Nephron progenitor cell (in vitro differentiated cells): Measurements from ENCODE around the gene BNIP5.

Experiments
- DNase-seq: peaks from one replicate; pipeline ENCODE4 v3.0.0; 2021
- H3K27ac Mint-ChIP-seq: 2 replicates; pipeline ENCODE4 v1.8.0; 2021; ENCODE audit warnings: mild to moderate bottlenecking, moderate library complexity, mixed read lengths
- H3K27me3 Mint-ChIP-seq: 2 replicates; pipeline ENCODE4 v1.8.0; 2021; ENCODE audit warnings: mild to moderate bottlenecking, low read depth, mixed read lengths; ENCODE audit not compliant: poor library complexity
- H3K36me3 Mint-ChIP-seq: 2 replicates; pipeline ENCODE4 v1.8.0; 2021; ENCODE audit warnings: low read depth, mixed read lengths
- H3K4me1 Mint-ChIP-seq: 2 replicates; pipeline ENCODE4 v1.8.0; 2021; ENCODE audit warnings: mixed read lengths
- H3K4me3 Mint-ChIP-seq: 2 replicates; pipeline ENCODE4 v1.8.0; 2021; ENCODE audit warnings: mild to moderate bottlenecking, moderate library complexity, mixed read lengths
- H3K9me3 Mint-ChIP-seq: 2 replicates; pipeline ENCODE4 v1.8.0; 2021; ENCODE audit warnings: mild to moderate bottlenecking, moderate library complexity, mixed read lengths
- TF ChIP-seq, protein P1 (sequence below): fragments of 200-600 bp; sonication (generic); IDR thresholded peaks from 2 replicates; pipeline ENCODE4 v1.5.0; 2021; ENCODE audit warnings: antibody characterized with exemption

Gene BNIP5

DNA sequence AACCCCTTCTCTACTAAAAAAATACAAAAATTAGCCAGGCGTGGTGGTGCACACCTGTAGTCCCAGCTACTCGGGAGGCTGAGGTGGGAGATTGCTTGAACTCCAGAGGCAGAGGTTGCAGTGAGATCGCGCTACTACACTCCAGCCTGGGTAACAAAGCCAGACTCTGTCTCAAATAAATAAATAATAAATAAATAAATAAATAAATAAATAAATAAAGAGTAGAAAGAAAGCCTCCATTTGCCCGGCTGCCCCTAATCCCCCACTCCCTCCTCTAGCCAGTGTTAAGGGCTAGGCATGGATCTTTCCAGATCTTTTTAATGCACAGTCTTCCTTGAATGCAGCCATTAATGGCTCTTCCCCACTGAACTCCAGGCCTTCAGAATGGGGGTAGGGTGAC lies 63.6 kb downstream of the BNIP5 start:
- TF ChIP-seq, protein P1, sequence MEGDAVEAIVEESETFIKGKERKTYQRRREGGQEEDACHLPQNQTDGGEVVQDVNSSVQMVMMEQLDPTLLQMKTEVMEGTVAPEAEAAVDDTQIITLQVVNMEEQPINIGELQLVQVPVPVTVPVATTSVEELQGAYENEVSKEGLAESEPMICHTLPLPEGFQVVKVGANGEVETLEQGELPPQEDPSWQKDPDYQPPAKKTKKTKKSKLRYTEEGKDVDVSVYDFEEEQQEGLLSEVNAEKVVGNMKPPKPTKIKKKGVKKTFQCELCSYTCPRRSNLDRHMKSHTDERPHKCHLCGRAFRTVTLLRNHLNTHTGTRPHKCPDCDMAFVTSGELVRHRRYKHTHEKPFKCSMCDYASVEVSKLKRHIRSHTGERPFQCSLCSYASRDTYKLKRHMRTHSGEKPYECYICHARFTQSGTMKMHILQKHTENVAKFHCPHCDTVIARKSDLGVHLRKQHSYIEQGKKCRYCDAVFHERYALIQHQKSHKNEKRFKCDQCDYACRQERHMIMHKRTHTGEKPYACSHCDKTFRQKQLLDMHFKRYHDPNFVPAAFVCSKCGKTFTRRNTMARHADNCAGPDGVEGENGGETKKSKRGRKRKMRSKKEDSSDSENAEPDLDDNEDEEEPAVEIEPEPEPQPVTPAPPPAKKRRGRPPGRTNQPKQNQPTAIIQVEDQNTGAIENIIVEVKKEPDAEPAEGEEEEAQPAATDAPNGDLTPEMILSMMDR: no peak
- Mint-ChIP-seq H3K27ac (no peak overlapping the region), H3K4me1 (peaks cover 11% of the 10 kb centered on the region), H3K36me3 (no peaks in the 10 kb centered on the region), H3K4me3 (no peak overlapping the region), H3K27me3 (peaks cover 38% of the 10 kb centered on the region), H3K9me3 (no peaks in the 10 kb centered on the region)
- no peak for DNase-seq

DNA sequence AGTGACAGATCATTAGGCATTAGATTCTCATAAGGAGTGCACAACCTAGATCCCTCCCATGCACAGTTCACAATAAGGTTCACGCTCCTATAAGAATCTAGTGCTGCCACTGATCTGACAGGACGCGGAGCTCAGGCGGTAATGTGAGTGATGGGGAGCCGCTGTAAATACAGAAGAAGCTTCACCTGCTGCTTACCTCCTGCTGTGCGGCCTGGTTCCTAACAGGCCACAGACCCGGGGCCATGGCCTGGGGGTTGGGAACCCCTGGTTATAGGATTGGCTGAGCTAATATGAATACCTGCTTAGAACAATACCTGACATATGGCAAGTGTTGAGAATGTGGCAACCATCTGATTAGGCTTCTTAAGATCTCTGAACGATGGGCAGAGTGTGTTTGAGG lies 64.5 kb downstream of the BNIP5 start:
- no peak overlapping the region for H3K27ac Mint-ChIP-seq
- no peaks in the 10 kb centered on the region for H3K36me3 Mint-ChIP-seq
- DNase-seq: no peak
- H3K9me3 Mint-ChIP-seq: no peaks in the 10 kb centered on the region
- peaks cover 11% of the 10 kb centered on the region for H3K4me1 Mint-ChIP-seq
- no peak overlapping the region for H3K4me3 Mint-ChIP-seq
- TF ChIP-seq, protein P1: no peak
- peaks cover 35% of the 10 kb centered on the region for H3K27me3 Mint-ChIP-seq

DNA sequence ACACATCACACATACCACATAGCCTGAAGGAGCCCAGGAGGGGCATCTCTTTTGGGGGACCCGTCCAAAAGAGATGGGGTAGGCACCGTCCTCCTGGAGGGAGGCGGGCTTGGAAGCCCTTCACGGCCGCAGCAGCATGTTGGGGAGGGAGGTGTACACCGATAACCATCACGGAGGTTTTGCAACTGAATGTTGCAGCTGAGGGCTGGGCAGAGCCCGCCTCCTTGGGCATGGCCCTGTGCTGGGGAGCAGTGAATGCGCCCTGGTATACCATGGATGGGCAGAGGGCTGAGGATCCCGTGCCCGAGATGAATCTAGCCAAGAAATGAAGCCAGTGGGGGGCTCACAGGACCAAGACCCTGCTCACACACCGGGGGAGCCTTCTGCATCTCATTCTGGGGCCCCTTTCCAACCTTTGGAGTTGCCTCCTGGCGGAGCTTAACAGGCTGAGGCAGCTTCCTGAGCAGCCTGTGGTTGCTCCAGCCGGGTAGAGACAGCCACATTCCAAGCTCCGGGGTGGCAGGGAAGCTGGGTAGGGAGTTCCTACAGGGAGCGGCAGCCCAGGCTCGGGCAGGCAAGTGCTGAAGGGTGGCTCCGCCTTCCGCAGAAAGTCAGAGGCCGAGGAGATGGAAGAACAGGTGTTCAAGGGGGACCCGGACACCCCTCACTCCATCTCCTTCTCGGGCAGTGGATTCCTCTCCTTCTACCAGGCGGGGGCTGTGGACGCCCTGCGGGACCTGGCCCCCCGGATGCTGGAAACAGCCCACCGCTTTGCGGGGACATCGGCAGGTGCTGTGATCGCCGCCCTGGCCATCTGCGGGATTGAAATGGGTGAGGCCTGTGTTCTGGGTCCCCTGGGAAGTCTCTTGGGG lies 66.6 kb downstream of the BNIP5 start, which contains the start of gene PNPLA1:
Gene PNPLA1, plus strand, starts transcription at position 227 of the 872 bp plus-strand sequence. Its CDS starts 400 bp downstream, at position 627.
- no peak for DNase-seq
- H3K27me3 Mint-ChIP-seq: peaks cover 24% of the 10 kb centered on the region
- no peak within 1 kb of the TSS for H3K4me3 Mint-ChIP-seq
- peaks cover 11% of the 10 kb centered on the region for H3K4me1 Mint-ChIP-seq
- H3K9me3 Mint-ChIP-seq: peaks cover 10% of the 10 kb centered on the region
- H3K36me3 Mint-ChIP-seq: no peaks in the 10 kb centered on the region
- TF ChIP-seq, protein P1: no peak
- H3K27ac Mint-ChIP-seq: peak within 1 kb of the TSS; percentile 39

DNA sequence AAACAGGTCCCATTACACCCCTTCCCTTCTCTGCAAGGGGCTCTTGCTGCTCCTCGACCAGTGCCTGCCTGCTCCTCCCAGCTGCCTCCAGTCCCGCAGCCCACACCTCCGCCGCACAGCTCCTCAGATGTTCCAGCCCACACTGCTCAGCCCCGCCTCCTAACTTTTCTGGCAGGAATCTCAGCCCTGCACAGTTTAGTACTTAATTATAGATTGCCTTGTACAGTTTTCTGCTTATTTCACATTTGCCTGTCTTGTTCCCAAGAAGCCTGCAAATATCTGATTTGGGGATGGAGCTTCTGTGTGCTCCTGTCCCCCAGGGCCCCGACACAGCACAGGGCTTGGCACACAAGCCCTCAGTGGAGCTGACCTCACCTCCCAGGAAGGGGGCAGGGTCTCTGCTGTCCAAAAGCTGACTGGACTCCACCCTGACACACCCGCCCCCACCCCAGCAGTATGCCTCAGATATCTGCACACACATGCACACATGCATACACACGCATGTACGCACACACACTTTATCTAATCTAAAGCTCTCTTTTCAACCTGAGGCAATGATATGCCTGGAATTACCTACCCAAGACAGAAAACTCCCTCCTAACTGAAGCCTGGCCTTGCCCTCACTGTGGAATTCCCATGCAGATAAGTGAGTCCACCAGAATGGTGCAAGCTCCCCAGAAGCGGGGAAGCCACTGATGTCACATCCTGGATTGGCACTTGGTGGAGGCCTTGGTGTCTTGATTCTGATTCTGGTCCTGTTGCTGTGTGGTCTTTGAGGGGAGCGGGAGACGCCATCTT lies 68.0 kb downstream of the BNIP5 start:
- Mint-ChIP-seq H3K27me3 (peaks cover 19% of the 10 kb centered on the region), H3K27ac (no peak overlapping the region), H3K4me1 (peaks cover 11% of the 10 kb centered on the region), H3K36me3 (no peaks in the 10 kb centered on the region), H3K4me3 (no peak overlapping the region), H3K9me3 (peaks cover 14% of the 10 kb centered on the region)
- no peak for DNase-seq
- TF ChIP-seq, protein P1: no peak

DNA sequence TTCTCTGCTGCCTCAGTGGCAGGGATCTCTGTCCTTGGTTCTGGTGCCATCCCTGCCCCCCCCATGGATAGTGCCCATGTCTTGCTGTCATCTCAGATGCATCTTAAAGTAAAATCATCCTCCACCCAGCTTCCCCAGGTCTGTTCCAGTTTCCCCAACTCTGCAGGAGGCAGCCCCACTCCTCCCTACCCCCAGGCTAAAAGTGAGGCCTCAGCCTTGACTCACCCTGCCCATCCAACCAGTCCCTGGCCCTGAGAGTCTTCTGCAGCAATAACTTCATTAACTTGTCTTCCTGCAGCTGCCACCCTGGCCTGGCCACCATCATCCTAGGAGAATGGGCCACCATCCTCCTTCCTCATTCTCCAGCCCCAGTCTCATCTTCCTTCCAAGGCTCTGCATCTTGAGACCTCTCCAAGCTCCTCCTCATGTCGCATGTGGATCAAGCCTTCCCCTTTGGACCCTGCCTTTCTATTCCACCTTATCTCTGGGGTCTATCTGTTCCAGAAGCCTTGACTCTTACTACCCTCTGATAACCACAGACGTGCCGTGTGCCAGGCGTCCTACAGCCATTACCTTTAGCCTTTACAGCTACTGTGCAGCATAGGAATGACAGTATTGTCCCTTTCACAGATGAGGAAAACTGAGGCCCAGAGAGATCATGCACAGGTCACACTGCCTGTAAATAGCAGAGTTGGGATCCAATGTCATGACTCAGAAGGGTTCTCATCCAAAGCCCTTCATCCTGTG lies 68.8 kb downstream of the BNIP5 start:
- H3K9me3 Mint-ChIP-seq: peaks cover 14% of the 10 kb centered on the region
- DNase-seq: no peak
- H3K36me3 Mint-ChIP-seq: no peaks in the 10 kb centered on the region
- peaks cover 11% of the 10 kb centered on the region for H3K4me1 Mint-ChIP-seq
- peaks cover 13% of the 10 kb centered on the region for H3K27me3 Mint-ChIP-seq
- H3K4me3 Mint-ChIP-seq: no peak overlapping the region
- no peak overlapping the region for H3K27ac Mint-ChIP-seq
- TF ChIP-seq, protein P1: no peak
